ENCODE data around the gene FCHO1. TPM values are rescaled to one million over a fixed set of nuclear protein-coding genes. Genes with fewer than 3 reads are reported as not detected.
"Not testable (repeated sequence)": the region's sequence is repeated elsewhere in the genome, so short reads cannot be mapped to it uniquely, and the experiment has no call there.

The FCHO1 gene
- polyA plus RNA-seq, 1 donor (not counting 4 experiments of a cell fraction or from before 2014, with no cell fraction given), result 0.14 TPM

- DNase-seq (ENCODE audit: low read depth, low spot score) (no peak), FAIRE-seq (no peak)
- Histone ChIP-seq H3K27ac (ENCODE audit: control insufficient read depth, insufficient read depth, low read length) (no peak overlapping the region), H3K79me2 (ENCODE audit: control insufficient read depth, insufficient read depth, low read length) (no peaks in the 10 kb centered on the region), H3K9me1 (ENCODE audit: control insufficient read depth, extremely low read depth, insufficient read depth, low read length) (no peaks in the 10 kb centered on the region), H3K27me3 (ENCODE audit: control insufficient read depth, extremely low read depth, insufficient read depth, low read length) (peaks cover 5% of the 10 kb centered on the region), H3K4me2 (ENCODE audit: control insufficient read depth, extremely low read depth, insufficient read depth, low read depth, low read length) (no peak overlapping the region), H4K20me1 (ENCODE audit: control insufficient read depth, extremely low read depth, insufficient read depth, low read length) (no peaks in the 10 kb centered on the region), H3K9ac (ENCODE audit: control insufficient read depth, extremely low read depth, insufficient read depth, low read length) (no peak overlapping the region), H2AFZ (ENCODE audit: control insufficient read depth, low read length) (no peak overlapping the region), H3K4me1 (ENCODE audit: control insufficient read depth, extremely low read depth, insufficient read depth, low read length) (peaks cover 3% of the 10 kb centered on the region), H3K9me3 (ENCODE audit: control insufficient read depth, low read depth, low read length) (no peaks in the 10 kb centered on the region), H3K36me3 (ENCODE audit: control insufficient read depth in 2 of 2, extremely low read depth in 1 of 2, insufficient read depth in 2 of 2, low read length in 2 of 2) (no peaks in the 10 kb centered on the region), H3K4me3 (ENCODE audit: control insufficient read depth in 2 of 3, extremely low read depth in 1 of 3, insufficient read depth in 2 of 3, low read depth in 1 of 3, low read length in 3 of 3) (no peak overlapping the region)
- dilution Hi-C loops (cut with MboI; ENCODE audit: extremely low pct_ligation_motif_present, low sequenced_read_pairs), result no loop called here
- TF ChIP-seq, protein P1, sequence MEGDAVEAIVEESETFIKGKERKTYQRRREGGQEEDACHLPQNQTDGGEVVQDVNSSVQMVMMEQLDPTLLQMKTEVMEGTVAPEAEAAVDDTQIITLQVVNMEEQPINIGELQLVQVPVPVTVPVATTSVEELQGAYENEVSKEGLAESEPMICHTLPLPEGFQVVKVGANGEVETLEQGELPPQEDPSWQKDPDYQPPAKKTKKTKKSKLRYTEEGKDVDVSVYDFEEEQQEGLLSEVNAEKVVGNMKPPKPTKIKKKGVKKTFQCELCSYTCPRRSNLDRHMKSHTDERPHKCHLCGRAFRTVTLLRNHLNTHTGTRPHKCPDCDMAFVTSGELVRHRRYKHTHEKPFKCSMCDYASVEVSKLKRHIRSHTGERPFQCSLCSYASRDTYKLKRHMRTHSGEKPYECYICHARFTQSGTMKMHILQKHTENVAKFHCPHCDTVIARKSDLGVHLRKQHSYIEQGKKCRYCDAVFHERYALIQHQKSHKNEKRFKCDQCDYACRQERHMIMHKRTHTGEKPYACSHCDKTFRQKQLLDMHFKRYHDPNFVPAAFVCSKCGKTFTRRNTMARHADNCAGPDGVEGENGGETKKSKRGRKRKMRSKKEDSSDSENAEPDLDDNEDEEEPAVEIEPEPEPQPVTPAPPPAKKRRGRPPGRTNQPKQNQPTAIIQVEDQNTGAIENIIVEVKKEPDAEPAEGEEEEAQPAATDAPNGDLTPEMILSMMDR (optimal IDR thresholded peaks at IDR 0.05 in 1 of 3, IDR thresholded peaks at IDR 0.05 in 1 of 3, conservative IDR thresholded peaks at IDR 0.05 in 1 of 3; ENCODE audit: extremely low read depth in 1 of 3, insufficient read depth in 2 of 3, low read length in 3 of 3), result no peak
- TF ChIP-seq EZH2 (IDR thresholded peaks at IDR 0.05; ENCODE audit: low read length), result no peak
Measured at GRCh38 chr19:17775991-17776803, 24.9 kb downstream of the FCHO1 start.

GRCh38 chr19:17777840-17778239 is 26.6 kb downstream of the FCHO1 start:
- dilution Hi-C loops (cut with MboI; ENCODE audit: extremely low pct_ligation_motif_present, low sequenced_read_pairs), result not testable (repeated sequence)

More at GRCh38 chr19:17777840-17778239, 26.6 kb downstream of the FCHO1 start:
- not testable (repeated sequence) for H3K4me3 ChIP-seq (ENCODE audit: control insufficient read depth in 2 of 3, extremely low read depth in 1 of 3, insufficient read depth in 2 of 3, low read depth in 1 of 3, low read length in 3 of 3); H3K27ac ChIP-seq (ENCODE audit: control insufficient read depth, insufficient read depth, low read length); H2AFZ ChIP-seq (ENCODE audit: control insufficient read depth, low read length); H4K20me1 ChIP-seq (ENCODE audit: control insufficient read depth, extremely low read depth, insufficient read depth, low read length); H3K4me1 ChIP-seq (ENCODE audit: control insufficient read depth, extremely low read depth, insufficient read depth, low read length); H3K27me3 ChIP-seq (ENCODE audit: control insufficient read depth, extremely low read depth, insufficient read depth, low read length); H3K36me3 ChIP-seq (ENCODE audit: control insufficient read depth in 2 of 2, extremely low read depth in 1 of 2, insufficient read depth in 2 of 2, low read length in 2 of 2); DNase-seq (ENCODE audit: low read depth, low spot score); H3K9ac ChIP-seq (ENCODE audit: control insufficient read depth, extremely low read depth, insufficient read depth, low read length); H3K4me2 ChIP-seq (ENCODE audit: control insufficient read depth, extremely low read depth, insufficient read depth, low read depth, low read length); H3K9me1 ChIP-seq (ENCODE audit: control insufficient read depth, extremely low read depth, insufficient read depth, low read length); H3K79me2 ChIP-seq (ENCODE audit: control insufficient read depth, insufficient read depth, low read length); H3K9me3 ChIP-seq (ENCODE audit: control insufficient read depth, low read depth, low read length); FAIRE-seq

All from keratinocyte (primary cell).